LNCaP clone FGC (cell line): ENCODE data around the gene NDUFB10.

Experiments used
- DNase-seq: peaks from one replicate; pipeline ENCODE4 v3.0.0-alpha.2; 2011; ENCODE audit warnings: low read depth
- H3K4me3 ChIP-seq: 2 replicates; pipeline ENCODE4 v1.5.1; 2011; ENCODE audit warnings: mild to moderate bottlenecking, low read depth, low read length, control low read depth
- CTCF ChIP-seq: IDR thresholded peaks from 2 replicates; pipeline ENCODE4 v1.5.1; 2012; ENCODE audit warnings: mild to moderate bottlenecking; ENCODE audit not compliant: control insufficient read depth, insufficient read depth; ENCODE audit errors: extremely low read depth

NDUFB10 gene

GRCh38 chr16:1991135-1991551, 31.8 kb downstream of the NDUFB10 start:
- no peak overlapping the region for H3K4me3 ChIP-seq
- no peak for TF ChIP-seq CTCF
- DNase-seq: no peak

- TF ChIP-seq CTCF: no peak
- no peak overlapping the region for H3K4me3 ChIP-seq
- DNase-seq: no peak
Observed at GRCh38 chr16:1991588-1991947, 32.2 kb downstream of the NDUFB10 start.

GRCh38 chr16:1991948-1992703, 32.8 kb downstream of the NDUFB10 start:
- DNase-seq: no peak
- no peak overlapping the region for H3K4me3 ChIP-seq
- no peak for TF ChIP-seq CTCF

- TF ChIP-seq CTCF: no peak
- H3K4me3 ChIP-seq: no peak overlapping the region
- no peak for DNase-seq
Observed at GRCh38 chr16:1992704-1993317, 33.5 kb downstream of the NDUFB10 start.

GRCh38 chr16:1993731-1994131, 34.4 kb downstream of the NDUFB10 start:
- no peak for DNase-seq
- no peak for TF ChIP-seq CTCF
- no peak overlapping the region for H3K4me3 ChIP-seq

- no peak for DNase-seq
- TF ChIP-seq CTCF: no peak
- no peak overlapping the region for H3K4me3 ChIP-seq
Observed at GRCh38 chr16:1997494-1998359, 38.4 kb downstream of the NDUFB10 start.
